Type B pancreatic cell (in vitro differentiated cells): ENCODE measurements around the gene POLE. TPM values are rescaled to one million over a fixed set of nuclear protein-coding genes. Genes with fewer than 3 reads are reported as not detected.

Experiments
- DNase-seq: peaks from one replicate; pipeline ENCODE4 v3.0.0; 2021; ENCODE audit warnings: mixed read lengths; ENCODE audit not compliant: unreplicated experiment; ENCODE audit errors: extremely low spot score
- H3K27ac Mint-ChIP-seq: 2 replicates; pipeline ENCODE4 v1.8.0; 2021; ENCODE audit warnings: mild to moderate bottlenecking, mixed read lengths
- H3K27me3 Mint-ChIP-seq: 2 replicates; pipeline ENCODE4 v1.8.0; 2021; ENCODE audit warnings: mixed read lengths
- H3K36me3 Mint-ChIP-seq: 2 replicates; pipeline ENCODE4 v1.8.0; 2021; ENCODE audit warnings: mixed read lengths
- H3K4me1 Mint-ChIP-seq: one replicate; pipeline ENCODE4 v1.8.0; 2021; ENCODE audit warnings: mixed read lengths; ENCODE audit not compliant: unreplicated experiment
- H3K4me3 Mint-ChIP-seq: 2 replicates; pipeline ENCODE4 v1.8.0; 2021; ENCODE audit warnings: mild to moderate bottlenecking, mixed read lengths
- H3K9me3 Mint-ChIP-seq: 2 replicates; pipeline ENCODE4 v1.8.0; 2021; ENCODE audit warnings: mixed read lengths
- CTCF ChIP-seq: fragments of 200-600 bp; sonication (generic); conservative IDR thresholded peaks from 2 replicates; pipeline ENCODE4 v1.5.0; 2021; ENCODE audit warnings: antibody characterized with exemption, mild to moderate bottlenecking
- total RNA-seq: library from RNA; stranded (reverse); gene quantifications from 2 replicates; pipeline ENCODE4 v1.2.1, GENCODE V29; 2021; ENCODE audit warnings: low replicate concordance

The POLE gene
- total RNA-seq, 1 donor from 2014 or later: 113 TPM

DNA sequence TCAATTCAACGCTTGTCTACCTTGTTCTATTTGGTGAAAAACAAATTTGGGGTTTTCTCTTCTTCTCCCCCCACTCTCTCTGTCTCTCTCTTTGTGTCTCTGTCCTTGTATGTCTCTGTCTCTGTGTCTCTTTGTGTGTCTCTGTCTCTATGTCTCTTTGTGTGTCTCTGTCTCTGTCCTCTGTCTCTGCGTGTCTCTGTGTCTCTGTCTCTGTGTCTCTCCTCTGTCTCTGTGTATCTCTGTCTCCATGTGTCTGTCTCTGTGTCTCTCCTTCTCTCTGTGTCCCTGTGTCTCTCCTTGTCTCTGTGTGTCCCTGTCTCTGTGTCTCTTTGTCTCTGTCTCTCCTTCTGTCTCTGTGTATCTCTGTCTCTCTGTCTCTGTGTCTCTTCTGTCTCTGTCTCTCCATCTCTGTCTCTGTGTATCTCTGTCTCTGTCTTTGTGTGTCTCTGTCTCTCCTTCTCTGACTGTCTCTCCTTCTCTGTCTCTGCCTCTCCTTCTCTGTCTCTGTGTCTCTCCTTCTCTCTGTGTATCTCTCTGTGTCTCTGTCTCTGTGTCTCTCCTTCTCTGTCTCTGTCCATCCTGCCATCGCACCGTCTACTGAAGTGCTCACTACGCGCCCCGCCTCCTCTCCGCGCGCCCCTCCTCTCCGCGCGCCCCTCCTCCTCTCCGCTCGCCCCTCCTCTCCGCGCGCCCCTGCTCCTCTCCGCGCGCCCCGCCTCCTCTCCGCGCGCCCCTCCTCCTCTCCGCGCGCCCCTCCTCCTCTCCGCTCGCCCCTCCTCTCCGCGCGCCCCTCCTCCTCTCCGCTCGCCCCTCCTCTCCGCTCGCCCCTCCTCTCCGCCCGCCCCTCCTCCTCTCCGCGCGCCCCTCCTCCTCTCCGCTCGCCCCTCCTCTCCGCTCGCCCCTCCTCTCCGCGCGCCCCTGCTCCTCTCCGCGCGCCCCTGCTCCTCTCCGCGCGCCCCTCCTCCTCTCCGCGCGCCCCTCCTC, 89.5 kb downstream of the POLE start:
- H3K9me3 Mint-ChIP-seq: no peaks in the 10 kb centered on the region
- no peak for TF ChIP-seq CTCF
- H3K27ac Mint-ChIP-seq: peak overlapping the region; percentile 79
- DNase-seq: no peak
- peaks cover 43% of the 10 kb centered on the region for H3K27me3 Mint-ChIP-seq
- H3K36me3 Mint-ChIP-seq: no peaks in the 10 kb centered on the region
- H3K4me3 Mint-ChIP-seq: peak overlapping the region; percentile 87
- peaks cover 28% of the 10 kb centered on the region for H3K4me1 Mint-ChIP-seq

- H3K27ac Mint-ChIP-seq: no peak overlapping the region
- no peaks in the 10 kb centered on the region for H3K36me3 Mint-ChIP-seq
- peaks cover 38% of the 10 kb centered on the region for H3K27me3 Mint-ChIP-seq
- no peak for TF ChIP-seq CTCF
- H3K9me3 Mint-ChIP-seq: no peaks in the 10 kb centered on the region
- peaks cover 21% of the 10 kb centered on the region for H3K4me1 Mint-ChIP-seq
- peak overlapping the region; percentile 47 for H3K4me3 Mint-ChIP-seq
- no peak for DNase-seq
Measured at GRCh38 chr12:132596016-132596415, 91.1 kb downstream of the POLE start.

GRCh38 chr12:132595183-132595582, 92.0 kb downstream of the POLE start:
- no peak overlapping the region for H3K27ac Mint-ChIP-seq
- TF ChIP-seq CTCF: no peak
- H3K9me3 Mint-ChIP-seq: no peaks in the 10 kb centered on the region
- H3K27me3 Mint-ChIP-seq: peaks cover 33% of the 10 kb centered on the region
- H3K36me3 Mint-ChIP-seq: no peaks in the 10 kb centered on the region
- no peak for DNase-seq
- H3K4me3 Mint-ChIP-seq: peak overlapping the region; percentile 34
- H3K4me1 Mint-ChIP-seq: peaks cover 16% of the 10 kb centered on the region

GRCh38 chr12:132593938-132594358, 93.2 kb downstream of the POLE start:
- no peak for TF ChIP-seq CTCF
- Mint-ChIP-seq H3K27me3 (peaks cover 35% of the 10 kb centered on the region), H3K27ac (peak overlapping the region; percentile 70), H3K9me3 (no peaks in the 10 kb centered on the region), H3K4me3 (peak overlapping the region; percentile 76), H3K36me3 (no peaks in the 10 kb centered on the region), H3K4me1 (peaks cover 15% of the 10 kb centered on the region)
- DNase-seq: peak; percentile 87

- Mint-ChIP-seq H3K4me3 (peak overlapping the region; percentile 76), H3K27me3 (peaks cover 37% of the 10 kb centered on the region), H3K4me1 (peaks cover 12% of the 10 kb centered on the region)
Measured at GRCh38 chr12:132593521-132593920, 93.6 kb downstream of the POLE start.

More at GRCh38 chr12:132593521-132593920, 93.6 kb downstream of the POLE start:
- Mint-ChIP-seq H3K27ac (peak overlapping the region; percentile 70), H3K36me3 (no peaks in the 10 kb centered on the region), H3K9me3 (no peaks in the 10 kb centered on the region)
- DNase-seq: no peak
- no peak for TF ChIP-seq CTCF
